HT1080 (cell line): ENCODE data around the gene ZNF462. TPM values are rescaled to one million over a fixed set of nuclear protein-coding genes. Genes with fewer than 3 reads are reported as not detected.

Source experiments
- DNase-seq: peaks from one replicate; pipeline ENCODE4 v3.0.0-alpha.2; 2015; ENCODE audit warnings: low read depth
- small RNA-seq: library from RNA; depleted of rRNA; stranded (forward); fragments of <200 nt; gene quantifications from one replicate; pipeline ENCODE3, GENCODE V24; 2014
- total RNA-seq: library from RNA; depleted of rRNA; stranded (reverse); fragments of >200 nt; shearing (Covaris generic); gene quantifications from 2 replicates; pipeline ENCODE4 v1.2.3, GENCODE V29; 2014

The ZNF462 gene
- total RNA-seq, 1 experiment from 2014 or later = 11.6 TPM

DNA sequence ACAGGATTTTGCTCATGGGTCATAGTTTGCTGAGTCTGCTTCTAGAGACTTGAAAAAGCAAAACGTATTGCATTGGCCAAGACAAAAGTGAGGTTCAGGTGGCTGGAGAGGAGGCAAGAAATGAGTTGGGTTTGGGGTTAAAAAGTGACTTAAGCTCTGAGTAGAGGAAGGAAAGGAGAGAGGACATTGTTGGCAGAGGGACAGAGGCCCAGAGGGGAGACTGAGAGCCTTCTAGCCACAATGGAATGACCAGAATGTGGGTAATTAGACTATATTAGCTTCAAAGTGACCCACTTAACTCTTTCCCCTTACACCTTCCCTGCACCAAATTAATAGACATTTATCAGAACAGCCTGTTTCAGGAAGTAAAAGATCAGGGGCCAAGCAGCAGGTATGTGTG, 188.4 kb downstream of the ZNF462 start:
- DNase-seq = no peak

DNA sequence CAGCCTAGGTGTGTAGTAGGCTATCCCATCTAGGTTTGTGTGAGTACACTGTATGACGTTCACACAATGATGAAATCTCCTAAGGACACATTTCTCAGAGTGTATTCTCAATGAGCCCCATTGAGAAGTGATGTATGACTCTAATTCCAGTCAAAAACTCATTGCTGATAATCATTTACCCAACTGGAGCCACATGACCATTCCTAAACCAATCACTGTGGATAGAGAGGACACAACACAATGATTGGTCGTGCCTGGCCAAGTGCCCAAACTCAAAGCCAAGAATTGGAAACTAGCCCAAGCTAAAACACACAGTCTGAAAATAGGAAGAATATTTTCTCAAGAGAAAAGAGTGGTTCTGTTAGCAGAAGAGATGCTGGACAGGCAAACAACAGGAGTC, 191.2 kb downstream of the ZNF462 start:
- no peak for DNase-seq

DNA sequence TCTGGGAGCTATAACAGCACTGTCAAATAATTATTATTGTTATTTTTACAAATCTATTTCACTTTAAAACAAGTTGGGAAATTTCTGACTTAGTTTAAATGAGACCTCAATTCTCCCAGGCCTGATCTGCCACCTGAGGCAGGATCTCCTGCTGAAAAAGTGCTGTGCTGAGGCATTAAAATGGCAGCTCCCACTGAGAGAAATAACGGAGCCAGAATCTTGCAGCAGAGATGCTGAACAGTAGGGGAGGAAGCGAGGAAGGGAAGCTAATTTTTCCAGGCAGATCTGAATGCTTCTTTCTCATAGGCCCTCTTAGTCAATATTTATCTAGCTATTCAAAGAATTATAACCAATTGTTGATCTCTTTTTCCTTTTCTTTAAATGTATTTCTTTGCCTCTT, 196.3 kb downstream of the ZNF462 start:
- DNase-seq = no peak

- no peak for DNase-seq
Observed at GRCh38 chr9:107060062-107060461, 197.1 kb downstream of the ZNF462 start.

Small RNAs within 50 kb of the gene (small RNA-seq; reads per million reads assigned to genes)
- not detected for gene RNA5SP292
